ENCODE measurements around the gene RAD51B.
"Not testable (repeated sequence)": the region's sequence is repeated elsewhere in the genome, so short reads cannot be mapped to it uniquely, and the experiment has no call there.

RAD51B gene

DNA sequence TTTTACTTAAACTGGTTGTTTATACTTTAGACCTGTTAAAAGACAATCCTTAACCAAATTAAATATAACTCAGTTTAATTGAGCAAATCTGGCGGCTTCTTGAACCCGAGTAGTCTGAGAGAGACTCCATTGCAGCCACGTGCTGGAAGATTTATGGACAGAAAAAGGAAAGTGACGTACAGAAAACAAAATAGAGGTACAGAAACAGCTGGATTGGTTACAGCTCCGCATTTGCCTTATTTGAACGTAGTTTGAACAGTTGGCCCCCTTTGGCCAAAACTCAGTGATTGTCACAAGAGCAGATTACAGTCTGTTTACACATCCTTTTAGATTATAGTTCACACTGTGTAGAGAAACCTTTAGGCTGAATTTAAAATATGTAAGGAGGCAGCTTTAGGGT lies 155.9 kb downstream of the RAD51B start:
- no peak overlapping the region for H3K4me3 ChIP-seq (ENCODE audit: low read length)
- H3K27ac ChIP-seq (ENCODE audit: low read length), result no peak overlapping the region
- H3K27me3 ChIP-seq (ENCODE audit: control insufficient read depth, insufficient read depth, low read length), result peaks cover 3% of the 10 kb centered on the region
- H3K9me3 ChIP-seq (ENCODE audit: control insufficient read depth, low read depth, low read length), result no peaks in the 10 kb centered on the region
- no peak overlapping the region for H3K9ac ChIP-seq (ENCODE audit: low read length)
- no peaks in the 10 kb centered on the region for H3K36me3 ChIP-seq (ENCODE audit: control insufficient read depth, low read depth, low read length)
- peaks cover 18% of the 10 kb centered on the region for H3K4me1 ChIP-seq (ENCODE audit: control insufficient read depth, low read depth, low read length)

DNA sequence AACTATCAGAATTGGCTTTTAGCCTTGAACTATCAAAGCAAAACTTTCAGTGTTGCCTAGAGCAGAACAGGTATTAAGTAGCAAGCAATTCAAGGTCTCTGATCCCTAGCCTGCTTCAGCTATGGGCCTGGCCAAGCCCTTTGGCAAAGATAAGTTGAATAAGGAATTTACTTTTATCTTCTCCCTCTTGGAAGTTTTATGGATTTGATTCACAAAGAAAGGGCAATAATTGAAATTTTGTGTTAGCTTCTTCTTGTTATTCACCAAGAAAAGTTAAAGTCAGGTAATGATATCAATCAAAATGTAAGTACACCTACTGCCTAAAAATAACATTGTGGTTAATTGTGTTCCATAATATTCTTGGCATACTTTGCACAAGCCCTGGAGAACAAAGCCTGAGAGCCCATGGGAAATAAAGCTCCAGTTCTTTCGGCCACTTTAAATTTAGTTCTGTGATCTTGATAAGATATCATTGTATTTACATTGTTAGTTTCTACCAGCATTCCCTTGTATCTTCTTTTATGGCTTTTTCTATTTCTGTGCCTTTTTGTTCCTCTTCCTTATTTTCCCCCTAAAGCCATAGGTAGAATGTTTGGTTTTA lies 158.0 kb downstream of the RAD51B start:
- Histone ChIP-seq H3K4me1 (ENCODE audit: control insufficient read depth, low read depth, low read length) (peaks cover 11% of the 10 kb centered on the region), H3K36me3 (ENCODE audit: control insufficient read depth, low read depth, low read length) (no peaks in the 10 kb centered on the region), H3K4me3 (ENCODE audit: low read length) (no peak overlapping the region), H3K27ac (ENCODE audit: low read length) (no peak overlapping the region), H3K9ac (ENCODE audit: low read length) (no peak overlapping the region), H3K27me3 (ENCODE audit: control insufficient read depth, insufficient read depth, low read length) (peaks cover 3% of the 10 kb centered on the region), H3K9me3 (ENCODE audit: control insufficient read depth, low read depth, low read length) (no peaks in the 10 kb centered on the region)

DNA sequence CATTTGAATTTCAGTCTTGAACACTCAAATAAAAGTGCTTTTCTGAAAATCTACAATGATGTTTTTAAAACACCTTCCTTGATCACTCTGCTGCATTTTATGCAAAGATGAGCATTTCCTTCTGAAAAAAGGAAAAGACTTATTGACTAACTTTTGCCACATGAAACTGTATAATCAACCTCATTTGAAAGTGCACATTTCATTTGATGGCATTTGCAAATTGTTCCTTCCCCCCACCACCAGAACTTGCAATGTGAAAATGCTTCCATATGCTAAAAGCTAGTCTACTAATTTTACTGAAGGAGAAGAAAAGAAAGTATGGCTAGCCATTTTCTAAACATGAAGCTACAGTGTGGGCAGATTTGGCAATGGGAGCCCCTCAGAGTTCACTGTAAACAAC lies 159.2 kb downstream of the RAD51B start:
- no peaks in the 10 kb centered on the region for H3K9me3 ChIP-seq (ENCODE audit: control insufficient read depth, low read depth, low read length)
- no peak overlapping the region for H3K4me3 ChIP-seq (ENCODE audit: low read length)
- H3K27me3 ChIP-seq (ENCODE audit: control insufficient read depth, insufficient read depth, low read length), result peaks cover 3% of the 10 kb centered on the region
- H3K4me1 ChIP-seq (ENCODE audit: control insufficient read depth, low read depth, low read length), result peaks cover 7% of the 10 kb centered on the region
- no peaks in the 10 kb centered on the region for H3K36me3 ChIP-seq (ENCODE audit: control insufficient read depth, low read depth, low read length)
- H3K27ac ChIP-seq (ENCODE audit: low read length), result no peak overlapping the region
- H3K9ac ChIP-seq (ENCODE audit: low read length), result no peak overlapping the region

DNA sequence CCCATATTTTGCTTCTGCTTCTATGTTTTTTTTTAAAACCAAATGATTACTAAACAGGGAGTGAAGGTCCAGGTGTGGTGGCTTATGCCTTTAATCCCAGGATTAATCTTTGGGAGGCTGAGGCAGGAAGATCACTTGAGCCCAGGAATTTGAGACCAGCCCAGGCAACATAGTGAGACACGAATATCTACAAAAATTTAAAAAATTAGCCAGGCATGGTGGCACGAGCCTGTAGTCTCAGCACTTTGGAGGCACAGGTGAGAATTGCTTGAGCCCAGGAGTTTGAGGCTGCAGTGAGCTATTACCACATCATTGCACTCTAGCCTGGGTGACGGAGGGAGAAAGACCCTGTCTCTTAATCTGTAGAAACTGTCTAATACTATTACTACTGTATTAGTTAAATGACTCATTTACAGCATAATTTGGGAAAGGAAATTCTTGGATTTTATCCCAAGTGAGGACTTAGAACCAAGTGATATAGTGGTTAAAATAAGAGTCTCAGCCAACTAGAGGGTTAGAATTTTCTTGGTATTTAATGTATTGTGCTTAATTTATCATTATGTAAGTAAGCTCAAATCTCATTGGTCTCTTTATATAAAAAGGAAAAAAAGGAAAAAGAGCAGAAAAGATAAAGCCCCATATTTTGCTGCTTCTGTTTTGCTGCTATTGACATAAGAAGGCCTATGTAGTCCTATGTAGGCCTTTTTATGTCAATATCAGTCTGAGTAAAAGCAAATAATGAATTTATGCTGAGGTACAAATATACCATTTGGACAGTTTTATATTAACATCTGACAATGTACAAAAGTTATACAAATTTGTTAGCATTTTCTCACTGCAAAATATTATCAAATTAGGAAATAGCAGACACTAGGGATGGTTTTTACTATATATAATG lies 163.4 kb downstream of the RAD51B start:
- no peaks in the 10 kb centered on the region for H3K9me3 ChIP-seq (ENCODE audit: control insufficient read depth, low read depth, low read length)
- H3K4me3 ChIP-seq (ENCODE audit: low read length), result no peak overlapping the region
- H3K27me3 ChIP-seq (ENCODE audit: control insufficient read depth, insufficient read depth, low read length), result no peaks in the 10 kb centered on the region
- H3K9ac ChIP-seq (ENCODE audit: low read length), result no peak overlapping the region
- no peak overlapping the region for H3K27ac ChIP-seq (ENCODE audit: low read length)
- H3K36me3 ChIP-seq (ENCODE audit: control insufficient read depth, low read depth, low read length), result no peaks in the 10 kb centered on the region
- peaks cover 7% of the 10 kb centered on the region for H3K4me1 ChIP-seq (ENCODE audit: control insufficient read depth, low read depth, low read length)

DNA sequence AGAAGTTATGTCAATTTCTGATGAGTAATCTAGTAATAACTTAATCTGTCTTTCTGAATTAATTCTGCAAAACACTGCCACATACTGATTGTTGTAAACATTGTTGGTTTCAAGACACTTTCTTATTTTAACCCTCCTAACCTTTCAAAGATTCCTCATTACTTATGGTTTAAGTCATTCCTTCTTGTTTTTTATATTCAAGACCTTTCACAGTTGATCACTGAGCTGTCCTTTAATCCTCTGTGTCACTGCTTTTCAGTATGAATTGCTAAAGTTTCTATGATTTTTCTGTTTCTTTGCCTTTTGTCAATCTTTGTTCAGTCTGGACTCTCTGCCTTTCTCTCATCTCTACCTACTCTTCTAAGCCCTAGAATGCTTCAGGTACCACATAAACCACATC lies 164.7 kb downstream of the RAD51B start:
- H3K4me3 ChIP-seq (ENCODE audit: low read length), result no peak overlapping the region
- no peaks in the 10 kb centered on the region for H3K9me3 ChIP-seq (ENCODE audit: control insufficient read depth, low read depth, low read length)
- H3K27me3 ChIP-seq (ENCODE audit: control insufficient read depth, insufficient read depth, low read length), result no peaks in the 10 kb centered on the region
- H3K27ac ChIP-seq (ENCODE audit: low read length), result no peak overlapping the region
- H3K36me3 ChIP-seq (ENCODE audit: control insufficient read depth, low read depth, low read length), result no peaks in the 10 kb centered on the region
- no peak overlapping the region for H3K9ac ChIP-seq (ENCODE audit: low read length)
- no peaks in the 10 kb centered on the region for H3K4me1 ChIP-seq (ENCODE audit: control insufficient read depth, low read depth, low read length)

DNA sequence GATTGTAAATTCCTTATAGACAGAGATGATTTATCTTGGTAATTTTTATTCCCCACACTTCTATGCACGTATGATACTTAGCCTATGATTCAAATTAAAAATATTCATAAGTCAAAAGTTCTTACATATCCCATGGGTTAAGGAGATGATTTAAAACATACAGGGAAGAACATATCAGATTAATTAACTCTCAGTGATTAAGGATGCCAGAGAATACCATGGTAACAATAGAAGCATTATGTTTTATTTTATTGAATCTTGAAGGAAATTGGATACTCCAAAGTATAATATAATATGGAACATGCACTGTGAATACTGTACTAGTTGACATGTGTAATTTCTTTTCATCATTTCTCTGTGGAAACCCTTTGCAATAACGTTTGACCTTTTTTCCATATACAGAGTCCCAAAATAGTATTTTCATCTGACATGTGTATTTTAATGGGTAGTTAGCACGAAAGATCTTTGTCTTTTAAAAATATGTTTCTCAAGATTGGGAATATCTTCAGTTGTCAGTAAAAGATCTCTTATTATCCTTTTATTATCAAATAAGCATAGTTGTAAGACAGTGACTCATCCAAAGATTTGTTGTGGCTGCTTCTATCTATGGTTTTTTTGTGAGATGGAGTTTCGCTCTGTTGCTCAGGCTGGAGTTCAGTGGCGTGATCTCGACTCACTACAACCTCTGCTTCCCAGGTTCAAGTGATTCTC lies 166.7 kb downstream of the RAD51B start:
- no peaks in the 10 kb centered on the region for H3K27me3 ChIP-seq (ENCODE audit: control insufficient read depth, insufficient read depth, low read length)
- no peaks in the 10 kb centered on the region for H3K9me3 ChIP-seq (ENCODE audit: control insufficient read depth, low read depth, low read length)
- no peak overlapping the region for H3K9ac ChIP-seq (ENCODE audit: low read length)
- no peak overlapping the region for H3K4me3 ChIP-seq (ENCODE audit: low read length)
- no peaks in the 10 kb centered on the region for H3K4me1 ChIP-seq (ENCODE audit: control insufficient read depth, low read depth, low read length)
- no peak overlapping the region for H3K27ac ChIP-seq (ENCODE audit: low read length)
- H3K36me3 ChIP-seq (ENCODE audit: control insufficient read depth, low read depth, low read length), result no peaks in the 10 kb centered on the region

DNA sequence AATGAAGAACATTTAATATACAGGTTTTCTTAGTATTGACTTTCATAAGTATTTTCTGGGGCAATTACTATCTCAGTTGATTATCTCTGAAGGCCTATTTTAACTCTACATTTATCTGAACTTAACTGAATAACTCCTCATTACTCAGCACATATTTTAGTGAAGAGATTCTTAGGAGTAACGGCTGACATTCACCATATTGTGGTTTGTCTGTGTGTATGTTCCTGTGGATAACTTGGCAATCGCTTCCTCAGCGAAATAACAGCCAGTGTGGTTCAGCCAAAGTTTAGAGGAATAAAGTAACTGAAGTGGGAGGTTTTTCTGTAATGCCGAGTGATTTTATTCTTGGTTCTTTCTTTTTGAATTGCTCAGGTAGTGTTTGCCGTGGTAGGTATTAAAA lies 168.0 kb downstream of the RAD51B start:
- H3K27ac ChIP-seq (ENCODE audit: low read length), result no peak overlapping the region

DNA sequence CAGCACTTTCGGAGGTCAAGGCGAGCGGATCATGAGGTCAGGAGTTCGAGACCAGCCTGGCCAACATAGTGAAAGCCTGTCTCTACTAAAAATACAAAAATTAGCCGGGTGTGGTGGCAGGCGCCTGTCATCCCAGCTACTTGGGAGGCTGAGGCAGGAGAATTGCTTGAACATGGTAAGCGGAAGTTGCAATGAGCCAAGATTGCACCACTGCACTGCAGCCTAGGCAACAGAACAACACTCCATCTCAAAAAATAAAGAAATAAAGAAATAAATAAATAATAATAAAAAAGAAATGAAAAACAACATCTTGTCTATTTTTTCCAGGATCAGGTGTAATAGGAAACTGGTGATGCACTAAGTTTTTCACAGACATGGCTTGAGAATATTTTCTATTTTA lies 168.6 kb downstream of the RAD51B start:
- H3K9ac ChIP-seq (ENCODE audit: low read length); H3K27ac ChIP-seq (ENCODE audit: low read length); H3K4me1 ChIP-seq (ENCODE audit: control insufficient read depth, low read depth, low read length); H3K9me3 ChIP-seq (ENCODE audit: control insufficient read depth, low read depth, low read length); H3K27me3 ChIP-seq (ENCODE audit: control insufficient read depth, insufficient read depth, low read length); H3K4me3 ChIP-seq (ENCODE audit: low read length); H3K36me3 ChIP-seq (ENCODE audit: control insufficient read depth, low read depth, low read length): not testable (repeated sequence)

More for the DNA sequence above, 168.0 kb downstream of the RAD51B start:
- no peak overlapping the region for H3K9ac ChIP-seq (ENCODE audit: low read length)
- H3K4me1 ChIP-seq (ENCODE audit: control insufficient read depth, low read depth, low read length), result no peaks in the 10 kb centered on the region
- H3K4me3 ChIP-seq (ENCODE audit: low read length), result no peak overlapping the region
- H3K36me3 ChIP-seq (ENCODE audit: control insufficient read depth, low read depth, low read length), result no peaks in the 10 kb centered on the region
- H3K27me3 ChIP-seq (ENCODE audit: control insufficient read depth, insufficient read depth, low read length), result no peaks in the 10 kb centered on the region
- no peaks in the 10 kb centered on the region for H3K9me3 ChIP-seq (ENCODE audit: control insufficient read depth, low read depth, low read length)

DNA sequence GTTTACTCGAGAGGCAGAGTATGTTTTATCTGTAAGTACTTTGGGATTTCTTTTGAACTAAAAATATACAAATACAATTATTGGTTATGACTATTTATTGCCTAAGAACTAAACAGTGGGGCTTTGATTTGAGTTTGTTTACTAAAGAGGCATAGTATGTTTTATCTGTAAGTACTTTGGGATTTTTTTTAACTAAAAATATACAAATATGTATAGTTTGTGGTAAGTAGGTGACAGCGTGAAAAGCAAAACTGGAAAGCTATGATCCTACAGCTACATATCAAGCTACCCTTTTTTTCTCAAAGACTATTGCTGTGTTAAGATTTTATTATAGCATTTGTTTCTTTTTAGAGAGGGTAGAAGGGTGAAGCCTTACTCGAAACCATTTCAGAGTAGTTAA lies 171.0 kb downstream of the RAD51B start:
- H3K27ac ChIP-seq (ENCODE audit: low read length), result no peak overlapping the region
- H3K4me1 ChIP-seq (ENCODE audit: control insufficient read depth, low read depth, low read length), result no peaks in the 10 kb centered on the region
- no peaks in the 10 kb centered on the region for H3K9me3 ChIP-seq (ENCODE audit: control insufficient read depth, low read depth, low read length)
- H3K36me3 ChIP-seq (ENCODE audit: control insufficient read depth, low read depth, low read length), result no peaks in the 10 kb centered on the region
- H3K4me3 ChIP-seq (ENCODE audit: low read length), result no peak overlapping the region
- no peak overlapping the region for H3K9ac ChIP-seq (ENCODE audit: low read length)
- no peaks in the 10 kb centered on the region for H3K27me3 ChIP-seq (ENCODE audit: control insufficient read depth, insufficient read depth, low read length)

DNA sequence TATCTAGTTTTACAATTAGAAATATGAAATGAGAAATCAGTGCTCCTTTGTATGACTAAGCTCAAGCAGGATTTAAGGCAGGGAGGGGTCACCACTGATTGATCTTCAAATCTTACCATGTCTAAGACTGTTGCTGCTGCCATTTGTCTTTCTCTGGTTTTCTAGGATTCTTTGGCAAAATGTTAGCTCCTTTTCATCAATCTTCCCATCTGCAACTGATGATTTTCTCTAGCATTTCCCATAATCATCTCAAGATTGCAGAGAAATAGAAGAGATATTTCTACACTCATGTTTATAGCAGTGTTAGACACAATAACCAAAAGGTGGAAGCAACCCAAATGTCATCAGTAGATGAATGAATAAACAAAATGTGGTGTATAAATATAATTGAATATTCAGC lies 175.0 kb downstream of the RAD51B start:
- no peak overlapping the region for H3K4me3 ChIP-seq (ENCODE audit: low read length)
- no peaks in the 10 kb centered on the region for H3K27me3 ChIP-seq (ENCODE audit: control insufficient read depth, insufficient read depth, low read length)
- H3K36me3 ChIP-seq (ENCODE audit: control insufficient read depth, low read depth, low read length), result no peaks in the 10 kb centered on the region
- H3K9ac ChIP-seq (ENCODE audit: low read length), result no peak overlapping the region
- H3K9me3 ChIP-seq (ENCODE audit: control insufficient read depth, low read depth, low read length), result no peaks in the 10 kb centered on the region
- H3K4me1 ChIP-seq (ENCODE audit: control insufficient read depth, low read depth, low read length), result no peaks in the 10 kb centered on the region
- H3K27ac ChIP-seq (ENCODE audit: low read length), result no peak overlapping the region

DNA sequence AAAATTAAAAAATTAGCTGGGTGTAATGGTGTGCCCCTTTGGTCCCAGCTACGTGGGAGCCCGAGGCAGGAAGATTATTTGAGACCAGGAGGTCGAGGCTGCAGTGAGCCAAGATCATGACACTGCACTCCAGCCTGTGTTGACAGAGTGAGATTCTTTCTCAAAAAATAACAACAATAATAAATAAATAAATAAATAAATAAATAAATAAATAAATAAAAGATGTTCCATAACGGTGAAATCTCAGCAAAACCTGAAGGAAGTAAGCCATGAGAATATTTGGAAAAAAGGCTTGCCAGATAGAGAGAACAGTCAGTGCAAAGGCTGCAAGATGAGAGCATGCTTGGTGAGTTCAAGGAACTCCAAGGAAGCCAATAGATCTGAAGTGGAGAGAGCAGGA lies 176.7 kb downstream of the RAD51B start:
- H3K4me1 ChIP-seq (ENCODE audit: control insufficient read depth, low read depth, low read length), result no peaks in the 10 kb centered on the region
- no peak overlapping the region for H3K4me3 ChIP-seq (ENCODE audit: low read length)
- no peaks in the 10 kb centered on the region for H3K27me3 ChIP-seq (ENCODE audit: control insufficient read depth, insufficient read depth, low read length)
- H3K27ac ChIP-seq (ENCODE audit: low read length), result no peak overlapping the region
- no peak overlapping the region for H3K9ac ChIP-seq (ENCODE audit: low read length)
- H3K9me3 ChIP-seq (ENCODE audit: control insufficient read depth, low read depth, low read length), result no peaks in the 10 kb centered on the region
- no peaks in the 10 kb centered on the region for H3K36me3 ChIP-seq (ENCODE audit: control insufficient read depth, low read depth, low read length)

All from iPS-18a (cell line).